Measurements from ENCODE around the gene MOV10L1. TPM values are rescaled to one million over a fixed set of nuclear protein-coding genes. Genes with fewer than 3 reads are reported as not detected.

The MOV10L1 gene
- total RNA-seq, 4 donors from 2014 or later, result 0.33 to 1.5 (median 1.0) TPM

DNA sequence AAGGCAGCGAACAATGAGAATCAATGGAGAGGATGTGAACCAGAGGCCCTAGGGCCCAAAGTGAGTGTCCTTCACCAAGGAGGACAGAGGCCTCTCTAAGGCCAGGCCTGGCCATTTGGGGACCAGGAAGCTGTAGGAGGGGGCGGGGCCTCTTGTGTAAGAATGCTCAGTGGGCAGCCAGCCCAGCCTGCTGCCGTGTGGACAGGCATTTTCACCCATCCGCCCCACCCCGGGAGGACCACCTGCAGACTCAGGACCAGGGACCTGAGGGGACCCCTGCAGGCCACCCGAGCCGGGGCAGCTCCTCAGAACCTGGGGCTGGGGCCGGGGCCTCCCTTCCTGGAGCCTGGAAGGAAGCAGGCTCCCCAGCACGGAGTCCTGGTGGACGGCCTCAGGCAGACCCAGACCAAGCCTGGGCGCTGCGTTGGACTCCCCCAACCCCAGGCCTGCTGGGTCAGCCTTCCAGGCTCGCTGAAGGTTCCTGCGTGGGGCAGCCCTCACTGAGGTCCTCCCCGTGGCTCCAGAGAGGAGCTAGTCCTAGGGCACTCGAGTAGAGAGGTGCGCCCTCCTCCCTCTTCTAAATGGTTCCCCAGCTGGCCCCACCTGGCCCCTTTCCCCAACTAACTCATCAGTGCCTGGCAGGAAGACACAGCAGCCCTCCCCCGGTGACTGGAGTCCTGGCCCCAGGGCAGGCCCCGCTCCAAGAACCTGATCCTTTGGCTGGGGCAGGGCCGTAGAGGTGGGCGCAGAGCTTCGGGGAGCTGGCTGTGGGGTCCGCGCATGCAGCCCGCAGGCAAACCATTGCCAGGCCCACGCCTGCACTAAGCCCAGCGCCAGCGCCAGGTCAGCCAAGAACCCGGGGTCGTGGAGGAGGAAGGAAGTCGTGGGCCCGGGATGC lies 94.4 kb downstream of the MOV10L1 start:
- Histone ChIP-seq H3K4me1 (peaks cover 40 to 48% of the 10 kb centered on the region in 2 donors), H3K9me3 (no peaks in the 10 kb centered on the region), H3K36me3 (no peaks in the 10 kb centered on the region), H3K4me3 (replicated peaks in 1 of 3) (peak overlapping the region in 1 of 3 donors; percentile 37), H3K27ac (peak overlapping the region; percentile 40 to 83 (median 77)), H3K27me3 (no peaks in the 10 kb centered on the region)
- intact Hi-C loops (cut with DNase I), result no loop called here
- no peak for TF ChIP-seq POLR2A (IDR thresholded peaks at IDR 0.05)
- TF ChIP-seq CTCF (IDR thresholded peaks at IDR 0.05), result no peak
- DNase-seq, result peak; percentile 92
- 43 to 56% methylated on average over 17 to 27 of the region's 32 CpGs for WGBS, 2 donors

DNA sequence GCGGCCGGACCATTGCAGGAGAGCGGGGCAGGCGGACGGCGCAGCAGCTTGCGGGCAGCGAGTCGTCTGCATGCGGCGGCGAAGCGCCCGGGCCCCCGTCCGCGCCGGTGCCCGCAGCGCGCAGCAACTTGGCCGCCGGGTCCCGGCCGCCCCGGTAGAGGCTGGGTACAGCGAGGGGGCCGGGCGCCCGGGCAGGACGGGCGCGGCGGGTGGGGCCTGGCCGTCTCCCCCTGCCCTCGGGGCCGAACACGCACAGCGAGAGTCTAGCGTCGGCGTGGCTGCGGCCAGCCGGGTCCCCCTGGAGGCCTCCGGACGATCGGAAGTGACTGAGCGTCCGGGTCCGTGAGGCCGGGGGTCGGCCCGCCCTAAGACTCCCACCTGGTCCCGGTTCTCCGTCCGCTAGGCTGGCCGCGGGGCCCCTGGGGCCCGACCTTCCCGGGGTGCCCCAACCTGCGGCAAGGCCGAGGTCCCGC lies 95.1 kb downstream of the MOV10L1 start:
- TF ChIP-seq POLR2A (IDR thresholded peaks at IDR 0.05) (no peak), CTCF (IDR thresholded peaks at IDR 0.05) (no peak)
- H3K4me1 ChIP-seq, result peaks cover 46 to 55% of the 10 kb centered on the region in 2 donors
- intact Hi-C loops (cut with DNase I), result no loop called here
- 60% methylated on average over 2 of the region's 63 CpGs; no CpG with 5 or more reads in 1 of the 2 donors for WGBS, 2 donors
- DNase-seq, result no peak
- H3K27me3 ChIP-seq, result no peaks in the 10 kb centered on the region
- H3K27ac ChIP-seq, result peak overlapping the region in 2 of 3 donors; percentile 63 to 64
- peak overlapping the region in 2 of 3 donors; percentile 25 to 37 for H3K4me3 ChIP-seq (replicated peaks in 1 of 3)
- no peaks in the 10 kb centered on the region for H3K9me3 ChIP-seq
- H3K36me3 ChIP-seq, result no peaks in the 10 kb centered on the region

- intact Hi-C loops (cut with DNase I), result no loop called here
- peaks cover 52 to 61% of the 10 kb centered on the region in 2 donors for H3K4me1 ChIP-seq
These were observed 95.7 kb downstream of the MOV10L1 start, which contains the start of gene TRABD for GRCh38 chr22:50185375-50186087. TRABD (plus strand) TSS chr22:50185913; CDS start chr22:50193061, 7,148 bp downstream.

GRCh38 chr22:50186181-50186714 lies 96.4 kb downstream of the MOV10L1 start:
- no peak for DNase-seq
- Histone ChIP-seq H3K4me3 (replicated peaks in 1 of 3) (peak overlapping the region in 2 of 3 donors; percentile 33 to 81), H3K27ac (peak overlapping the region; percentile 30 to 77 (median 67)), H3K4me1 (peaks cover 58 to 68% of the 10 kb centered on the region in 2 donors), H3K36me3 (no peaks in the 10 kb centered on the region), H3K27me3 (no peaks in the 10 kb centered on the region), H3K9me3 (no peaks in the 10 kb centered on the region)
- 0% methylated on average over 5 of the region's 47 CpGs; no CpG with 5 or more reads in 1 of the 2 donors for WGBS, 2 donors
- intact Hi-C loops (cut with DNase I), result no loop called here
- no peak for TF ChIP-seq CTCF (IDR thresholded peaks at IDR 0.05)

More at GRCh38 chr22:50185375-50186087, 95.7 kb downstream of the MOV10L1 start, which contains the start of gene TRABD:
- 7% methylated on average over 6 of the region's 90 CpGs; no CpG with 5 or more reads in 1 of the 2 donors for WGBS, 2 donors
- TF ChIP-seq POLR2A (IDR thresholded peaks at IDR 0.05) (no peak), CTCF (IDR thresholded peaks at IDR 0.05) (no peak)
- Histone ChIP-seq H3K9me3 (no peaks in the 10 kb centered on the region), H3K27me3 (no peaks in the 10 kb centered on the region), H3K4me3 (replicated peaks in 1 of 3) (peak within 1 kb of the TSS in 2 of 3 donors; percentile 33 to 81), H3K36me3 (no peaks in the 10 kb centered on the region), H3K27ac (peak within 1 kb of the TSS; percentile 30 to 77 (median 67))
- DNase-seq, result peak; percentile 88 to 89

All from thyroid gland (tissue), 4 donors.